WERI-Rb-1 (cell line): ENCODE measurements around the gene TMED3.

Experiments
- DNase-seq: peaks from one replicate; pipeline ENCODE4 v3.0.0-alpha.2; 2020
- H3K27ac ChIP-seq: fragments of 250-450 bp; sonication (Bioruptor Pico); 2 replicates; pipeline ENCODE4 v1.5.1; 2020; ENCODE audit warnings: mild to moderate bottlenecking, moderate library complexity
- H3K27me3 ChIP-seq: fragments of 250-450 bp; sonication (Bioruptor Pico); 2 replicates; pipeline ENCODE4 v1.5.1; 2021; ENCODE audit warnings: mild to moderate bottlenecking, low read depth, moderate library complexity; ENCODE audit not compliant: insufficient read depth, severe bottlenecking
- H3K36me3 ChIP-seq: fragments of 250-450 bp; sonication (Bioruptor Pico); 2 replicates; pipeline ENCODE4 v1.5.1; 2020; ENCODE audit warnings: mild to moderate bottlenecking, moderate library complexity
- H3K4me3 ChIP-seq: 2 replicates; pipeline ENCODE4 v1.5.1; 2011; ENCODE audit warnings: low read depth, mild to moderate bottlenecking, control low read depth, low read length
- H3K9me3 ChIP-seq: fragments of 250-450 bp; sonication (Bioruptor Pico); 2 replicates; pipeline ENCODE4 v1.5.1; 2021; ENCODE audit warnings: mild to moderate bottlenecking, moderate library complexity; ENCODE audit not compliant: severe bottlenecking
- CTCF ChIP-seq: IDR thresholded peaks from 2 replicates; pipeline ENCODE4 v1.5.1; 2011; ENCODE audit warnings: low read depth, mild to moderate bottlenecking, control low read depth, inconsistent platforms, low read length

The TMED3 gene

GRCh38 chr15:79310985-79311900, at the start of gene TMED3:
TMED3 (plus strand) TSS chr15:79311112; CDS start chr15:79311250, 138 bp downstream.
- H3K27ac ChIP-seq = peak within 1 kb of the TSS; percentile 89

GRCh38 chr15:79261836-79262235, 49.1 kb upstream of the TMED3 start:
- H3K9me3 ChIP-seq = no peaks in the 10 kb centered on the region
- no peak overlapping the region for H3K4me3 ChIP-seq
- H3K27ac ChIP-seq = no peak overlapping the region
- no peak for DNase-seq
- H3K36me3 ChIP-seq = no peaks in the 10 kb centered on the region
- TF ChIP-seq CTCF = no peak
- H3K27me3 ChIP-seq = no peaks in the 10 kb centered on the region

More at GRCh38 chr15:79310985-79311900, at the start of gene TMED3:
- Histone ChIP-seq H3K9me3 (no peaks in the 10 kb centered on the region), H3K27me3 (no peaks in the 10 kb centered on the region), H3K36me3 (peaks cover 35% of the 10 kb centered on the region), H3K4me3 (peak within 1 kb of the TSS; percentile 76)
- DNase-seq = peak; percentile 91
- TF ChIP-seq CTCF = peak; percentile 51

- no peak overlapping the region for H3K27ac ChIP-seq
- no peak for TF ChIP-seq CTCF
- no peak overlapping the region for H3K4me3 ChIP-seq
- H3K9me3 ChIP-seq = no peaks in the 10 kb centered on the region
- no peak for DNase-seq
- H3K36me3 ChIP-seq = no peaks in the 10 kb centered on the region
- H3K27me3 ChIP-seq = no peaks in the 10 kb centered on the region
These were observed 45.7 kb upstream of the TMED3 start for GRCh38 chr15:79265167-79265566.

- no peaks in the 10 kb centered on the region for H3K36me3 ChIP-seq
- no peak overlapping the region for H3K4me3 ChIP-seq
- TF ChIP-seq CTCF = no peak
These were observed 44.8 kb upstream of the TMED3 start for GRCh38 chr15:79265987-79266579.

GRCh38 chr15:79282371-79283251, 28.3 kb upstream of the TMED3 start, which contains the start of gene ANKRD34C:
ANKRD34C (plus strand) TSS chr15:79282722; CDS start chr15:79293285, 10,563 bp downstream.
- no peaks in the 10 kb centered on the region for H3K9me3 ChIP-seq
- H3K36me3 ChIP-seq = no peaks in the 10 kb centered on the region
- no peaks in the 10 kb centered on the region for H3K27me3 ChIP-seq
- H3K4me3 ChIP-seq = peak within 1 kb of the TSS; percentile 32
- no peak for TF ChIP-seq CTCF
- no peak within 1 kb of the TSS for H3K27ac ChIP-seq
- peak; percentile 34 for DNase-seq

More at GRCh38 chr15:79265987-79266579, 44.8 kb upstream of the TMED3 start:
- DNase-seq = no peak
- no peak overlapping the region for H3K27ac ChIP-seq
- H3K27me3 ChIP-seq = no peaks in the 10 kb centered on the region
- H3K9me3 ChIP-seq = no peaks in the 10 kb centered on the region
